ENCODE measurements around the gene MOGAT1.

The MOGAT1 gene

DNA sequence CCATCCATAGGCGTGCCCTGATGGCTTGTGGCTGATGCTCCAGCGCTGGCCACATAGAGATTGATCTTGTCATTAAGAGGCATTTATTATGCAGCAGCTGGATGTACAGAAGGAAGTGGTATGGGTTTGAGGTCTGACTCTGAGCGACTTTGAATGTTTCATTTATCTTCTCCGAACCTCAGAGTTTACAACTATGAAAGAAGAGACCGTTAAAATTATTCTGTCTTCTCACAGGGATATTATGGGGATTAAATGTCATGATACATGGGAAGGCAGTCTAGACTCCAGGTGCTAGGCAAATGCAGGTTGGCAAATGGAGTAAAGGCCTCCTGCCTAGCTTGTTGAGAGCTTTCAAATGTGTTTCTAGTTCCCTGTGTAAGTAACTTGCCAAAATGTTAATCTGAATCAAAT, 30.3 kb downstream of the MOGAT1 start:
- no peaks in the 10 kb centered on the region for H3K4me1 ChIP-seq (ENCODE audit: control extremely low read depth in 1 of 4, control insufficient read depth in 4 of 4, insufficient read depth in 4 of 4, low read length in 3 of 4)
- H3K27me3 ChIP-seq (replicated peaks in 2 of 5; ENCODE audit: control insufficient read depth in 4 of 5, insufficient read depth in 5 of 5, low read length in 4 of 5), result peaks cover 0 to 2% (median 0%) of the 10 kb centered on the region in 5 experiments
- no peak overlapping the region for H3K4me3 ChIP-seq (ENCODE audit: control insufficient read depth in 1 of 7, extremely low read depth in 1 of 7, insufficient read depth in 4 of 7, low read depth in 2 of 7, low read length in 6 of 7)
- H3K36me3 ChIP-seq (ENCODE audit: control insufficient read depth in 4 of 4, insufficient read depth in 4 of 4, low read length in 3 of 4), result no peaks in the 10 kb centered on the region
- ChIA-PET POLR2A (no interaction called here), CTCF (interaction anchor here (1.3 kb wide), 1 partner anchor 10 kb away, joined by 3 read pairs; no protein-coding TSS in a partner anchor)
- 37% methylated on average over 2 of the region's 5 CpGs for WGBS (ENCODE audit: insufficient coverage)
- DNase-seq, result peak in 2 of 3 donors; percentile 34 to 50
- H3K27ac ChIP-seq (ENCODE audit: insufficient read depth in 1 of 2, low read depth in 1 of 2, low read length in 2 of 2, poor library complexity in 1 of 2, severe bottlenecking in 2 of 2), result no peak overlapping the region
- no peaks in the 10 kb centered on the region for H3K9me3 ChIP-seq (ENCODE audit: control extremely low read depth in 1 of 5, control insufficient read depth in 4 of 5, insufficient read depth in 2 of 5, low read depth in 1 of 5, low read length in 4 of 5)

DNA sequence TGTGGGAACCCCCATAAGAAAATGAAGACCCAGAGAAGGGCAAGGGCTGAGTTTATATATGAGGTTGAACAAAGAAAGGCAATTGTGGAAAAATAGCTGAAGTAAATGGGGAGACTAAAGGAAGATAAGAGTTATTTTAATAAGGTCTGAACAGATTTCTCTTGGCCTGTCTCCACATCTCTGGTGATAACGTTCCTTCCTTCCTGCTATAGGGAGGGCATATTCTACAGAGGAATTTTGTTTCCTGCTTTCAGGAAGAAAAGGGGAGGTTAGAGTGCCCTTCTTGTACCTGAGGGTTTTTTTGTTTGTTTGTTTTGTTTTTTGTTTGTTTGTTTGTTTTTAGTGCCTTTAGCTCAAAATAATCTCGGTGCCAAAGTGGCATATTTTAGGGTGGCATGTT, 31.6 kb downstream of the MOGAT1 start:
- DNase-seq, result no peak
- no peaks in the 10 kb centered on the region for H3K36me3 ChIP-seq (ENCODE audit: control insufficient read depth in 4 of 4, insufficient read depth in 4 of 4, low read length in 3 of 4)
- no peak overlapping the region for H3K27ac ChIP-seq (ENCODE audit: insufficient read depth in 1 of 2, low read depth in 1 of 2, low read length in 2 of 2, poor library complexity in 1 of 2, severe bottlenecking in 2 of 2)
- H3K4me1 ChIP-seq (ENCODE audit: control extremely low read depth in 1 of 4, control insufficient read depth in 4 of 4, insufficient read depth in 4 of 4, low read length in 3 of 4), result peaks cover 0 to 5% (median 1%) of the 10 kb centered on the region in 4 experiments
- no peaks in the 10 kb centered on the region for H3K9me3 ChIP-seq (ENCODE audit: control extremely low read depth in 1 of 5, control insufficient read depth in 4 of 5, insufficient read depth in 2 of 5, low read depth in 1 of 5, low read length in 4 of 5)
- H3K4me3 ChIP-seq (ENCODE audit: control insufficient read depth in 1 of 7, extremely low read depth in 1 of 7, insufficient read depth in 4 of 7, low read depth in 2 of 7, low read length in 6 of 7), result no peak overlapping the region
- peaks cover 0 to 2% (median 0%) of the 10 kb centered on the region in 5 experiments for H3K27me3 ChIP-seq (replicated peaks in 2 of 5; ENCODE audit: control insufficient read depth in 4 of 5, insufficient read depth in 5 of 5, low read length in 4 of 5)
- CTCF ChIA-PET, result interaction anchor here (0.8 kb wide), 1 partner anchor 10 kb away, joined by 3 read pairs; no protein-coding TSS in a partner anchor
- WGBS (ENCODE audit: insufficient coverage), result 63% methylated on average over 1 of the region's 2 CpGs
- POLR2A ChIA-PET, result no interaction called here

DNA sequence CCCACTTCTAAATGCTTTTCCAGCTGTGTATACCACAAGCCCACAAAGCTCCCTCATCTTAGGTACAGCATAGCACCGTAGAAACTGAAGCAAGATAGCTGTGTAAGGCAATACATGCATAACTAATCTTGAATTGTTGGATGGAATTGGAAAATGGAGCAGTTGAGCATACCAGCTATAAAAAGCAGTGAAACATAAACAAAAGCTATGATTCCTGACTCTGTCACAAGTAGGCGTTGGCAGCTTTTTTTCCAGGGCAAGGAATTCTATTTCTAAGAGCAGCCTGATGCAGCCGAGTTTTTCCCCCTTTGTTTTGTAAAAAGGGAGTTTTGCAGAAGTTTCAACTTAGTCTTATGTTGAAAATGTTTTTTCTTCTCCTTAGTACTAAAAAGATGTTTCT, 32.4 kb downstream of the MOGAT1 start:
- WGBS (ENCODE audit: insufficient coverage), result no CpG with 5 or more reads among the region's 3 CpGs
- no peak overlapping the region for H3K4me3 ChIP-seq (ENCODE audit: control insufficient read depth in 1 of 7, extremely low read depth in 1 of 7, insufficient read depth in 4 of 7, low read depth in 2 of 7, low read length in 6 of 7)
- peaks cover 0 to 8% (median 2%) of the 10 kb centered on the region in 4 experiments for H3K4me1 ChIP-seq (ENCODE audit: control extremely low read depth in 1 of 4, control insufficient read depth in 4 of 4, insufficient read depth in 4 of 4, low read length in 3 of 4)
- H3K9me3 ChIP-seq (ENCODE audit: control extremely low read depth in 1 of 5, control insufficient read depth in 4 of 5, insufficient read depth in 2 of 5, low read depth in 1 of 5, low read length in 4 of 5), result no peaks in the 10 kb centered on the region
- peaks cover 0 to 2% (median 0%) of the 10 kb centered on the region in 5 experiments for H3K27me3 ChIP-seq (replicated peaks in 2 of 5; ENCODE audit: control insufficient read depth in 4 of 5, insufficient read depth in 5 of 5, low read length in 4 of 5)
- H3K36me3 ChIP-seq (ENCODE audit: control insufficient read depth in 4 of 4, insufficient read depth in 4 of 4, low read length in 3 of 4), result no peaks in the 10 kb centered on the region
- CTCF ChIA-PET, result interaction anchor here (0.7 to 0.8 kb wide), 2 partner anchors 9 to 201 kb away, joined by 3 to 5 read pairs; no protein-coding TSS in a partner anchor
- no peak overlapping the region for H3K27ac ChIP-seq (ENCODE audit: insufficient read depth in 1 of 2, low read depth in 1 of 2, low read length in 2 of 2, poor library complexity in 1 of 2, severe bottlenecking in 2 of 2)
- DNase-seq, result no peak
- POLR2A ChIA-PET, result no interaction called here

DNA sequence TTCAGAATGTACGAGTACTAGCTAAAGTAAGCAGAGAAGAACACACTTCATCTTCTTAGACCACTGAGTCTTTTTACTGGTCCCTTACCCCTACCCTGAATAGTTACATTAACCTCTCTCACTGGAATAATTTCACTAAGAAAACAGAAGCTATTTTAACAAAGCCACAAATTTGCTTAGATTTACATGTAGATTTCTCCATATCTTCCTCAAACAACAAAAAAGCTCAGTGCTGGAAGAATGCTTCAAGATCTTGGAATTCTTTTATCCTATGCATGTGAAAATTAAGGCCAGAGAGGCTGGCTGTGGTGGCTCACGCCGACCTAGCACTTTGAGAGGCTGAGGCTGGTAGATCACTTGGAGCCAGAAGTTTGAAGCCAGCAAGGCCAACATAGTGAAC, 35.2 kb downstream of the MOGAT1 start:
- 100% methylated on average over 3 of the region's 3 CpGs for WGBS (ENCODE audit: insufficient coverage)
- POLR2A ChIA-PET, result no interaction called here
- no peak overlapping the region for H3K4me3 ChIP-seq (ENCODE audit: control insufficient read depth in 1 of 7, extremely low read depth in 1 of 7, insufficient read depth in 4 of 7, low read depth in 2 of 7, low read length in 6 of 7)
- peaks cover 0 to 16% (median 8%) of the 10 kb centered on the region in 4 experiments for H3K4me1 ChIP-seq (ENCODE audit: control extremely low read depth in 1 of 4, control insufficient read depth in 4 of 4, insufficient read depth in 4 of 4, low read length in 3 of 4)
- no peaks in the 10 kb centered on the region for H3K36me3 ChIP-seq (ENCODE audit: control insufficient read depth in 4 of 4, insufficient read depth in 4 of 4, low read length in 3 of 4)
- DNase-seq, result no peak
- H3K9me3 ChIP-seq (ENCODE audit: control extremely low read depth in 1 of 5, control insufficient read depth in 4 of 5, insufficient read depth in 2 of 5, low read depth in 1 of 5, low read length in 4 of 5), result no peaks in the 10 kb centered on the region
- no peak overlapping the region for H3K27ac ChIP-seq (ENCODE audit: insufficient read depth in 1 of 2, low read depth in 1 of 2, low read length in 2 of 2, poor library complexity in 1 of 2, severe bottlenecking in 2 of 2)
- CTCF ChIA-PET, result interaction anchor here (0.6 to 3.4 kb wide), 10 partner anchors 14 to 201 kb away, joined by 3 to 24 read pairs (median 4); partner anchors contain the start of gene MOGAT1
- H3K27me3 ChIP-seq (replicated peaks in 2 of 5; ENCODE audit: control insufficient read depth in 4 of 5, insufficient read depth in 5 of 5, low read length in 4 of 5), result peaks cover 0 to 2% (median 0%) of the 10 kb centered on the region in 5 experiments

DNA sequence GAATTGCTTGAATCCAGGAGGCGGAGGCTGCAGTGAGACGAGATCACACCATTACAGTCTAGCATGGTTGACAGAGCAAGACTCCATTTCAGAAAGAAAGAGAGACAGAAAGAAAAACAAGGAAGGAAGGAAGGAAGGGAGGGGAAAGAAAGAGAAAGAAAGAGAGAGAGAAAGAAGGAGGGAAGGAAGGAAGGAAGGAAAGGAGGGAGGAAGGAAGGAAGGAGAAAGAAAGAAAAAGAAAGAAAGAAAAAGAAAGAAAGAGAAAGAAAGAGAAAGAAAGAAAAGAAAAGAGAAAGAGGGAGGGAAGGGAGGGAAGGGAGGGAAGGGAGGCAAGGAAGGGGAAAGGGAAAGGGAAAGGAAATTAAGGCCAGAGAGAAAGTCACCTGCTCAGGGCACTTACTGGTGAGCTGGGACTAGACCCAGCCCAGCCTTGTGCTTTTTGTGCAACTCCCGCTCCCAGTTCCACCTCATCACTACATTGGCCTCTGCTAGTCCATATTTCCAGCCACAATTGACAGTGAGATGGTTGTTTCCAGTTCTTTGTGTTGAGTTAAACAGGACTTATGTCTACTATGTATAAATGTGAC, 35.7 kb downstream of the MOGAT1 start:
- no peak overlapping the region for H3K27ac ChIP-seq (ENCODE audit: insufficient read depth in 1 of 2, low read depth in 1 of 2, low read length in 2 of 2, poor library complexity in 1 of 2, severe bottlenecking in 2 of 2)
- H3K4me1 ChIP-seq (ENCODE audit: control extremely low read depth in 1 of 4, control insufficient read depth in 4 of 4, insufficient read depth in 4 of 4, low read length in 3 of 4), result peaks cover 0 to 16% (median 8%) of the 10 kb centered on the region in 4 experiments
- POLR2A ChIA-PET, result interaction anchor here (0.5 kb wide), 1 partner anchor 90 kb away, joined by 8 read pairs; no protein-coding TSS in a partner anchor

DNA sequence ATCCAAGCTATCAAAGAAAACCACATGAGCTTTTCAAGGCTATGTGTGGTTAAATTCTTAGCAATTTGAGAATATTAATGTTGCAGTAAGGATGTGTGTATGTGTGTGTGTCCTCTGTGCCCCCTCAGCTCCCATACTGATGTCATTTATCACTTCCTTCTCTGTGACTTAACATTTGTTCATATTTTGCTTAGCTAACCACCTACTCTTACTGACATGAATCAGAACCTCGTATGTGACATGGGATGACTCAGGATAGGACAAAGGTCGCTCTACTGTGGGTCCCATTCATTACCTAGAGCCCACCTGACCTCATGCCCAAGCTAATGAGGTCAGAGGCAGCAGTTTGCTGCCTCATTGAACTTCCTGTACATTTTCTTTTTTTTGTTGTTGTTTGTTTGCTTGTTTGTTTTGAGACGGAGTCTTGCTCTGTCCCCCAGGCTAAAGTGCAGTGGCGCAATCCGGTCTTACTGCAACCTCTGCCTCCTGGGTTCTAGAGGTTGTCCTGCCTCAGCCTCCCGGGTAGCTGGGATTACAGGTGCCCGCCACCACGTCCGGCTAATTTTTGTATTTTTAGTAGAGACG, 36.3 kb downstream of the MOGAT1 start:
- DNase-seq, result peak; percentile 22 to 80 (median 70)

More for the DNA sequence above, 35.7 kb downstream of the MOGAT1 start:
- CTCF ChIA-PET, result interaction anchor here (0.8 to 3.4 kb wide), 19 partner anchors 8 to 204 kb away, joined by 3 to 24 read pairs (median 5); no protein-coding TSS in a partner anchor
- Histone ChIP-seq H3K36me3 (ENCODE audit: control insufficient read depth in 4 of 4, insufficient read depth in 4 of 4, low read length in 3 of 4) (no peaks in the 10 kb centered on the region), H3K9me3 (ENCODE audit: control extremely low read depth in 1 of 5, control insufficient read depth in 4 of 5, insufficient read depth in 2 of 5, low read depth in 1 of 5, low read length in 4 of 5) (no peaks in the 10 kb centered on the region), H3K4me3 (ENCODE audit: control insufficient read depth in 1 of 7, extremely low read depth in 1 of 7, insufficient read depth in 4 of 7, low read depth in 2 of 7, low read length in 6 of 7) (no peak overlapping the region), H3K27me3 (replicated peaks in 2 of 5; ENCODE audit: control insufficient read depth in 4 of 5, insufficient read depth in 5 of 5, low read length in 4 of 5) (peaks cover 0 to 2% (median 0%) of the 10 kb centered on the region in 5 experiments)
- DNase-seq, result no peak
- 88% methylated on average over 2 of the region's 3 CpGs for WGBS (ENCODE audit: insufficient coverage)

More for the DNA sequence above, 36.3 kb downstream of the MOGAT1 start:
- H3K4me3 ChIP-seq (ENCODE audit: control insufficient read depth in 1 of 7, extremely low read depth in 1 of 7, insufficient read depth in 4 of 7, low read depth in 2 of 7, low read length in 6 of 7), result no peak overlapping the region
- WGBS (ENCODE audit: insufficient coverage), result 64% methylated on average over 10 of the region's 10 CpGs
- ChIA-PET POLR2A (interaction anchor here (0.5 kb wide), 1 partner anchor 89 kb away, joined by 8 read pairs; no protein-coding TSS in a partner anchor), CTCF (interaction anchor here (0.8 to 3.4 kb wide), 19 partner anchors 9 to 203 kb away, joined by 3 to 24 read pairs (median 5); no protein-coding TSS in a partner anchor)
- H3K27ac ChIP-seq (ENCODE audit: insufficient read depth in 1 of 2, low read depth in 1 of 2, low read length in 2 of 2, poor library complexity in 1 of 2, severe bottlenecking in 2 of 2), result no peak overlapping the region
- H3K4me1 ChIP-seq (ENCODE audit: control extremely low read depth in 1 of 4, control insufficient read depth in 4 of 4, insufficient read depth in 4 of 4, low read length in 3 of 4), result peaks cover 0 to 16% (median 8%) of the 10 kb centered on the region in 4 experiments
- peaks cover 0 to 2% (median 0%) of the 10 kb centered on the region in 5 experiments for H3K27me3 ChIP-seq (replicated peaks in 2 of 5; ENCODE audit: control insufficient read depth in 4 of 5, insufficient read depth in 5 of 5, low read length in 4 of 5)
- H3K36me3 ChIP-seq (ENCODE audit: control insufficient read depth in 4 of 4, insufficient read depth in 4 of 4, low read length in 3 of 4), result no peaks in the 10 kb centered on the region
- H3K9me3 ChIP-seq (ENCODE audit: control extremely low read depth in 1 of 5, control insufficient read depth in 4 of 5, insufficient read depth in 2 of 5, low read depth in 1 of 5, low read length in 4 of 5), result no peaks in the 10 kb centered on the region
